ENCODE data around the gene TSEN2.
"Not testable (repeated sequence)": the region's sequence is repeated elsewhere in the genome, so short reads cannot be mapped to it uniquely, and the experiment has no call there.

TSEN2 gene

GRCh38 chr3:12452361-12453330 lies 31.6 kb upstream of the TSEN2 start:
- no peak for DNase-seq

GRCh38 chr3:12454076-12454815 lies 30.0 kb upstream of the TSEN2 start:
- DNase-seq, result no peak

- no peak for DNase-seq
These were observed 29.5 kb upstream of the TSEN2 start for GRCh38 chr3:12454816-12455121.

GRCh38 chr3:12455740-12456139 lies 28.5 kb upstream of the TSEN2 start:
- DNase-seq, result no peak

- no peak for DNase-seq
These were observed 27.8 kb upstream of the TSEN2 start for GRCh38 chr3:12456441-12456840.

- DNase-seq, result not testable (repeated sequence)
These were observed 26.9 kb upstream of the TSEN2 start for GRCh38 chr3:12457380-12457779.

GRCh38 chr3:12458901-12459300 lies 25.4 kb upstream of the TSEN2 start:
- no peak for DNase-seq

GRCh38 chr3:12460127-12460526 lies 24.2 kb upstream of the TSEN2 start:
- no peak for DNase-seq

- no peak for DNase-seq
These were observed 23.1 kb upstream of the TSEN2 start for GRCh38 chr3:12461097-12461649.

- no peak for DNase-seq
These were observed 21.9 kb upstream of the TSEN2 start for GRCh38 chr3:12462159-12462947.

GRCh38 chr3:12463686-12464085 lies 20.6 kb upstream of the TSEN2 start:
- no peak for DNase-seq

- DNase-seq, result no peak
These were observed 20.1 kb upstream of the TSEN2 start for GRCh38 chr3:12464181-12464580.

- no peak for DNase-seq
These were observed 19.0 kb upstream of the TSEN2 start for GRCh38 chr3:12465151-12465835.

GRCh38 chr3:12465836-12466225 lies 18.4 kb upstream of the TSEN2 start:
- DNase-seq, result peak in 1 of 2 experiments; percentile 21

GRCh38 chr3:12467746-12468145 lies 16.5 kb upstream of the TSEN2 start:
- DNase-seq, result no peak

GRCh38 chr3:12468276-12468675 lies 16.0 kb upstream of the TSEN2 start:
- no peak for DNase-seq

GRCh38 chr3:12468757-12469156 lies 15.5 kb upstream of the TSEN2 start:
- no peak for DNase-seq

- DNase-seq, result not testable (repeated sequence)
These were observed 15.1 kb upstream of the TSEN2 start for GRCh38 chr3:12469222-12469621.

- no peak for DNase-seq
These were observed 14.2 kb upstream of the TSEN2 start for GRCh38 chr3:12470111-12470510.

GRCh38 chr3:12470680-12471079 lies 13.6 kb upstream of the TSEN2 start:
- no peak for DNase-seq

- no peak for DNase-seq
These were observed 13.0 kb upstream of the TSEN2 start for GRCh38 chr3:12471241-12471640.

- no peak for DNase-seq
These were observed 12.2 kb upstream of the TSEN2 start for GRCh38 chr3:12472000-12472610.

Data from NCI-H524 (cell line).